ENCODE results near the gene VAV2. TPM values are rescaled to one million over a fixed set of nuclear protein-coding genes. Genes with fewer than 3 reads are reported as not detected.

Gene VAV2
- total and polyA plus RNA-seq, 12 donors: 3.3 to 96.2 (median 31.2) TPM

- TF ChIP-seq CTCF (IDR thresholded peaks at IDR 0.05) (no peak), POLR2A (IDR thresholded peaks at IDR 0.05) (no peak)
- Histone ChIP-seq H3K4me3 (no peak overlapping the region), H3K9me3 (replicated peaks in 1 of 3) (no peaks in the 10 kb centered on the region), H3K27ac (no peak overlapping the region), H3K4me1 (replicated peaks in 1 of 2) (no peaks in the 10 kb centered on the region), H3K27me3 (no peaks in the 10 kb centered on the region), H3K36me3 (replicated peaks in 1 of 2) (peaks cover 0 to 74% of the 10 kb centered on the region in 2 donors)
- peak in 1 of 7 donors; percentile 8 for DNase-seq
- intact Hi-C loops (cut with DNase I): no loop called here
- WGBS, 4 donors: 92 to 98% (median 96%) methylated on average over 12 to 16 of the region's 16 CpGs
These were observed 217.3 kb downstream of the VAV2 start for GRCh38 chr9:133774799-133775198.

- Histone ChIP-seq H3K27me3 (no peaks in the 10 kb centered on the region), H3K4me1 (replicated peaks in 1 of 2) (no peaks in the 10 kb centered on the region), H3K27ac (no peak overlapping the region), H3K36me3 (replicated peaks in 1 of 2) (peaks cover 0 to 68% of the 10 kb centered on the region in 2 donors), H3K4me3 (no peak overlapping the region), H3K9me3 (replicated peaks in 1 of 3) (no peaks in the 10 kb centered on the region)
- TF ChIP-seq CTCF (IDR thresholded peaks at IDR 0.05) (no peak), POLR2A (IDR thresholded peaks at IDR 0.05) (no peak)
- peak in 2 of 7 donors; percentile 6 for DNase-seq
- WGBS, 4 donors: 85 to 98% (median 93%) methylated on average over 6 to 9 of the region's 9 CpGs
- intact Hi-C loops (cut with DNase I): no loop called here
These were observed 218.1 kb downstream of the VAV2 start for GRCh38 chr9:133773889-133774655.

GRCh38 chr9:133772581-133772980 lies 219.5 kb downstream of the VAV2 start:
- Histone ChIP-seq H3K27me3 (no peaks in the 10 kb centered on the region), H3K36me3 (replicated peaks in 1 of 2) (peaks cover 0 to 69% of the 10 kb centered on the region in 2 donors), H3K4me3 (no peak overlapping the region), H3K4me1 (replicated peaks in 1 of 2) (no peaks in the 10 kb centered on the region), H3K9me3 (replicated peaks in 1 of 3) (no peaks in the 10 kb centered on the region), H3K27ac (no peak overlapping the region)
- DNase-seq: peak in 3 of 7 donors; percentile 4 to 28 (median 9)
- 93 to 98% (median 96%) methylated on average over 5 to 7 of the region's 7 CpGs for WGBS, 4 donors
- intact Hi-C loops (cut with DNase I): no loop called here
- TF ChIP-seq POLR2A (IDR thresholded peaks at IDR 0.05) (no peak), CTCF (IDR thresholded peaks at IDR 0.05) (no peak)

GRCh38 chr9:133771486-133772482 lies 220.3 kb downstream of the VAV2 start:
- H3K27me3 ChIP-seq: no peaks in the 10 kb centered on the region
- no peaks in the 10 kb centered on the region for H3K9me3 ChIP-seq (replicated peaks in 1 of 3)
- H3K27ac ChIP-seq: no peak overlapping the region
- 88 to 93% (median 91%) methylated on average over 19 to 26 of the region's 26 CpGs for WGBS, 4 donors
- peak in 6 of 7 donors; percentile 1 to 41 (median 12) for DNase-seq
- H3K4me1 ChIP-seq (replicated peaks in 1 of 2): no peaks in the 10 kb centered on the region
- no peak overlapping the region for H3K4me3 ChIP-seq
- no peak for TF ChIP-seq CTCF (IDR thresholded peaks at IDR 0.05)
- no peak for TF ChIP-seq POLR2A (IDR thresholded peaks at IDR 0.05)
- intact Hi-C loops (cut with DNase I): no loop called here
- peaks cover 0 to 66% of the 10 kb centered on the region in 2 donors for H3K36me3 ChIP-seq (replicated peaks in 1 of 2)

Measured in adrenal gland (tissue), 12 donors.